IPS DF 6.9 (cell line): Measurements from ENCODE around the gene FCRL6.

Source experiments
- DNase-seq: peaks from one replicate; pipeline ENCODE4 v3.0.0-alpha.2; 2013; ENCODE audit warnings: low read depth, low spot score
- H3K27ac ChIP-seq: one replicate; pipeline ENCODE4 v1.5.1; 2013; ENCODE audit warnings: low read length, control low read depth
- H3K27me3 ChIP-seq: 2 replicates; pipeline ENCODE4 v1.6.1; 2013; ENCODE audit warnings: mild to moderate bottlenecking, low read length; ENCODE audit not compliant: control insufficient read depth, insufficient read depth
- H3K36me3 ChIP-seq: 2 replicates; pipeline ENCODE4 v1.6.1; 2013; ENCODE audit warnings: low read length; ENCODE audit not compliant: control insufficient read depth, insufficient read depth
- H3K4me1 ChIP-seq: 2 replicates; pipeline ENCODE4 v1.6.1; 2013; ENCODE audit warnings: low read length; ENCODE audit not compliant: control insufficient read depth, insufficient read depth
- H3K4me3 ChIP-seq: 2 replicates; pipeline ENCODE4 v1.5.1; 2013; ENCODE audit warnings: mild to moderate bottlenecking, low read length
- H3K9me3 ChIP-seq: 2 replicates; pipeline ENCODE4 v1.6.1; 2013; ENCODE audit warnings: low read length, inconsistent platforms; ENCODE audit not compliant: control insufficient read depth, insufficient read depth
- WGBS: extraction: QIAGEN DNeasy Blood & Tissue Kit; methylation state at CpG from one replicate; pipeline ENCODE4 v1.1.7; 2013; ENCODE audit warnings: mixed read lengths, missing lambda C conversion rate; ENCODE audit not compliant: insufficient read length, insufficient coverage; 5-methylcytosine and 5-hydroxymethylcytosine counted together

FCRL6 gene

DNA sequence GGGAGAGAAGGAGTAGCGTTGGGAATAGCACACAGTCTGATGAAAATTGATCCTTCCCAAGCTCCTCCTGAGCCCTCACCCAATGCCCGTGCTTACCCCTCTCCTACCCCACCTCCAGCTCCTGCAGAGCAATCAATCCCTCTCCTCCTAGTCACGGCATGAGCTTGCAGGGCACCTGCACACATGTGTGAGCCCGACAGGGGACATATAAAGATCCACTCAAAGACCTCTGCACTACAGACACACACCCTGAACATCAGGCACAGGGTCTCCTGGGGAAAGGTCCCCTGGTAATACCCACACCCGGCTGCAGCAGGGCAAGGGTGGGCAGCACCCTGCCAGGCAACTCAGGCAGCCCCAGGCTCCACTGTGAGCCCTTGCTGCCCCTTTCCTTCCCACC, 59.9 kb downstream of the FCRL6 start:
- no CpG with 5 or more reads among the region's 5 CpGs for WGBS
- no peak for DNase-seq
- Histone ChIP-seq H3K9me3 (no peaks in the 10 kb centered on the region), H3K4me1 (no peaks in the 10 kb centered on the region), H3K27ac (no peak overlapping the region), H3K36me3 (no peaks in the 10 kb centered on the region), H3K4me3 (no peak overlapping the region), H3K27me3 (no peaks in the 10 kb centered on the region)

DNA sequence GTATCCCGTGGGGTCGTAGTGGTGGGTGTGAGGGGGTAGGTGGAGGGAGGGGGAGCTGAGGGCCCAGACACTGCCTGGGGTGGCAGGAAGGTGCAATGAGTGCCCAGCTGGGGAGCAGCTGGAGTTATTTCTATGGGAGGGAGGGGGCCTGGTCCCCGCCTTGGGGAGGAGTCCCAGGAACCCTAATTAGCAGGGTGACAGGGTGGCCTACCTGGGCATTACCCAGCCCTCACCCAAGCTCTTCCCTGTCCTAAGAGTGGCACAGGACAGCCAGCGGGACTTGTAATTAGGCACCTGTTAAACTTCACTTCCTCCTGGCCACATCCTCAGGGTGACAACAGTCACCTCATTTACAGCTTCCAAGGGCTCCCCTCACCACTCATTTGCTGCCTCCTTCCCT, 60.4 kb downstream of the FCRL6 start, which contains the start of gene VSIG8:
Gene VSIG8, minus strand, starts transcription at position 101 of the 400 bp plus-strand sequence. CDS start 136 bp downstream, outside the sequence.
- no peak within 1 kb of the TSS for H3K27ac ChIP-seq
- H3K27me3 ChIP-seq: no peaks in the 10 kb centered on the region
- DNase-seq: no peak
- no peak within 1 kb of the TSS for H3K4me3 ChIP-seq
- 0 out of 2 replicates have a peak, but pooled peaks cover under 1% of the 10 kb centered on the region for H3K4me1 ChIP-seq
- H3K36me3 ChIP-seq: no peaks in the 10 kb centered on the region
- no CpG with 5 or more reads among the region's 4 CpGs for WGBS
- H3K9me3 ChIP-seq: no peaks in the 10 kb centered on the region

DNA sequence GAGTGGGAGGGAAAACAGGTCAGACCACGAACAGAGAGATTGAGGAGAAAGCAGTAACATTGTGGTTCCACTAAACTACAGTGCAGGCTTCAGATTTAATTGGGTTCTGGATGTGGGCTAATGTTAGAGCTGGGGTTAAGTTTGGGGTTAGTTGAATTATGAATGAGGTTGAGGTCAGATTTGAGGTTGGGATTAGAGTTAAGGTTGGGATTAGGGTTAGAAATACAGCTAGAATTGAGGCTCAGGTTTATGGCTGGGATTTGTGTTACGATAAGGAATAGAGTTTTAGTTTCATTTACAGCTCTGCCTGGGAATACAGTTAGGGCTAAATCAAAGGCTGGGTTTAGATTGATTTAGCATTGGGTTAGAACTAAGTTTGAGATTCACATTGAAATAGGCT, 62.1 kb downstream of the FCRL6 start:
- Histone ChIP-seq H3K9me3 (no peaks in the 10 kb centered on the region), H3K4me3 (no peak overlapping the region), H3K27me3 (no peaks in the 10 kb centered on the region), H3K4me1 (0 out of 2 replicates have a peak, but pooled peaks cover 3% of the 10 kb centered on the region), H3K36me3 (no peaks in the 10 kb centered on the region), H3K27ac (no peak overlapping the region)
- WGBS: 100% methylated on average over 1 of the region's 2 CpGs
- DNase-seq: no peak
